ENCODE data around the gene NKIRAS1. TPM values are rescaled to one million over a fixed set of nuclear protein-coding genes. Genes with fewer than 3 reads are reported as not detected.

NKIRAS1 gene
- total and polyA plus RNA-seq, 2 of the 8 experiments (the other 6 are each of a cell fraction or from before 2014, with no cell fraction given): 3.4 to 7.0 TPM

DNA sequence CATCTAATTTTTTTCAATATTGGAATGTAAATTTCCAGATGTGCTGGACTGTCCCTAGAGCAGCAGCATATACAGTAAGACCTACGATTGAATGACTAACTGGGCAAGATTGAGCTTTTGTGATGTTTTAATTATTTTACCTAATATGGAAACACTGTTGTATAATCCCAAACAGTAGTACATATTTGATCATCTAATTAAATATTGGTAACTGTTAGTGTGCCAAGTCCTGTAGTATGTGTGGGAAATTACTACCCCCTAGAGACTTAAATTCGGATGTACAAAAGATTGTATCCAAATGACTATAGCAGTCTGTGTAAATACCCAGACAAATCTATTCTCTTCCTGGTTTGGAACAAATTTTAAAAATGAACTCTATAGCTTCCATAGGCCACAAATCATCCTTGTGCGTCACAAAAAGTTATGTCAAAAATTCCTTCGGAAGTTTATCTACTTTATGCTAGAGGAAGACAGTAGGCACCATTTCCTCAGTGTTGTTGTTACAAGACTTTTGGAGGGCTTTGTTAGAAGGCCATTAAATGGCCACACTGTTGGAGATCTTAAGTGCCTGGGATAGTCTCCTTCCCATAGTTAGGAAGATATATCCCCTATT is 41.6 kb downstream of the NKIRAS1 start:
- no peak for DNase-seq (ENCODE audit: low read depth in 1 of 2, low spot score in 2 of 2)
- peaks cover 0 to 1% (median 0%) of the 10 kb centered on the region in 4 experiments; a peak in 1 of 7 replicates for H3K27me3 ChIP-seq (replicated peaks in 1 of 4; ENCODE audit: control insufficient read depth in 3 of 4, extremely low read depth in 1 of 4, insufficient read depth in 3 of 4, low read length in 3 of 4)
- H3K9me3 ChIP-seq (ENCODE audit: insufficient read depth in 2 of 2, low read depth in 1 of 2, low read length in 1 of 2): peaks cover 9 to 12% of the 10 kb centered on the region in 2 experiments; a peak in 3 of 4 replicates
- no peak overlapping the region for H3K9ac ChIP-seq (replicated peaks in 1 of 4; ENCODE audit: extremely low read depth in 1 of 4, low read depth in 3 of 4, low read length in 3 of 4)
- H2BK5ac ChIP-seq (ENCODE audit: low read depth, low read length): no peak overlapping the region
- peaks cover 0 to 10% of the 10 kb centered on the region in 2 experiments for H4K20me1 ChIP-seq (replicated peaks in 1 of 2; ENCODE audit: control insufficient read depth in 1 of 2, insufficient read depth in 2 of 2, low read length in 2 of 2)
- ChIA-PET POLR2A (ENCODE audit: partially characterized antibody) (interaction anchor here (0.9 to 3.3 kb wide), 2 partner anchors 19 to 42 kb away, joined by 3 to 14 read pairs; partner anchors contain the start of genes NKIRAS1 and RPL15), CTCF (ENCODE audit: partially characterized antibody) (interaction anchor here (0.7 to 5.5 kb wide), 5 partner anchors 9 to 48 kb away, joined by 3 to 34 read pairs (median 8); no protein-coding TSS in a partner anchor)
- no peak overlapping the region for H3K27ac ChIP-seq (ENCODE audit: low read depth, low read length)
- H3K79me2 ChIP-seq (ENCODE audit: control insufficient read depth in 1 of 2, insufficient read depth in 2 of 2, low read length in 2 of 2): peaks cover 3 to 63% of the 10 kb centered on the region in 2 experiments
- no peak overlapping the region for H3K56ac ChIP-seq (replicated peaks; ENCODE audit: insufficient read length, low read depth, low read length)
- H3K23ac ChIP-seq (ENCODE audit: insufficient read length): no peak overlapping the region
- no peak overlapping the region for H3K18ac ChIP-seq (ENCODE audit: extremely low read depth, low read length)
- H2AK5ac ChIP-seq (ENCODE audit: low read depth, low read length): no peak overlapping the region
- H3K4me3 ChIP-seq (ENCODE audit: extremely low read depth in 1 of 4, insufficient read depth in 2 of 4, low read depth in 3 of 4, low read length in 4 of 4): no peak overlapping the region
- H3K23me2 ChIP-seq (ENCODE audit: low read depth, low read length): no peaks in the 10 kb centered on the region
- no peak overlapping the region for H2AFZ ChIP-seq (ENCODE audit: low read length)
- no peak overlapping the region for H4K8ac ChIP-seq (ENCODE audit: extremely low read depth, insufficient read depth, low read length)
- FAIRE-seq: no peak
- H4K91ac ChIP-seq (replicated peaks; ENCODE audit: insufficient read length, low read length): no peak overlapping the region
- peaks cover 0 to 20% (median 8%) of the 10 kb centered on the region in 4 experiments; a peak in 5 of 8 replicates for H3K36me3 ChIP-seq (ENCODE audit: control insufficient read depth in 2 of 4, insufficient read depth in 4 of 4, low read length in 3 of 4)
- no peak overlapping the region for H3K4me2 ChIP-seq (ENCODE audit: insufficient read depth in 1 of 2, low read depth in 2 of 2, low read length in 2 of 2)
- H4K5ac ChIP-seq (ENCODE audit: insufficient read length, low read depth, low read length): no peak overlapping the region
- no peak overlapping the region for H2BK120ac ChIP-seq (replicated peaks; ENCODE audit: low read depth, low read length)
- H2BK20ac ChIP-seq (ENCODE audit: low read length): no peak overlapping the region
- H3K4me1 ChIP-seq (replicated peaks in 1 of 4; ENCODE audit: control insufficient read depth in 3 of 4, insufficient read depth in 4 of 4, low read length in 3 of 4): no peaks in the 10 kb centered on the region; a peak in 2 of 7 replicates
- H3K4ac ChIP-seq (replicated peaks; ENCODE audit: insufficient read length, low read depth, low read length): no peak overlapping the region
- no peak overlapping the region for H2BK12ac ChIP-seq (ENCODE audit: low read depth, low read length)
- no peak overlapping the region for H2BK15ac ChIP-seq (ENCODE audit: low read length)
- H3K14ac ChIP-seq (ENCODE audit: insufficient read length): no peak overlapping the region
- H3K79me1 ChIP-seq (ENCODE audit: low read depth, low read length): no peaks in the 10 kb centered on the region; the same call in 1 of the 2 replicates
- 80% methylated on average over 4 of the region's 4 CpGs; no CpG with 5 or more reads in 1 of the 2 experiments for whole genome bisulfite sequencing, 2 experiments (ENCODE audit: extremely low coverage in 1 of 2, insufficient coverage in 1 of 2, insufficient read length in 1 of 2, insufficient replicate concordance in 2 of 2, low coverage in 1 of 2, low lambda C conversion rate in 2 of 2, missing lambda C conversion rate in 1 of 2)
- TF ChIP-seq CEBPB (IDR thresholded peaks at IDR 0.05; ENCODE audit: low read depth, low read length) (no peak), TCF12 (IDR thresholded peaks at IDR 0.05; ENCODE audit: low read depth, low read length) (no peak), ZNF274 (IDR thresholded peaks at IDR 0.05; ENCODE audit: borderline replicate concordance, extremely low read depth, low read length) (no peak), KDM4A (IDR thresholded peaks at IDR 0.05; ENCODE audit: low read depth, low read length, severe bottlenecking) (no peak), BCL11A (IDR thresholded peaks at IDR 0.05; ENCODE audit: low read depth in 2 of 2, low read length in 2 of 2) (no peak), TBP (IDR thresholded peaks at IDR 0.05; ENCODE audit: low read depth, low read length) (no peak), NANOG (IDR thresholded peaks at IDR 0.05; ENCODE audit: insufficient read depth, low read depth, low read length, poor library complexity, severe bottlenecking) (no peak), RBBP5 (IDR thresholded peaks at IDR 0.05; ENCODE audit: borderline replicate concordance, low read depth, low read length) (no peak), YY1 (IDR thresholded peaks at IDR 0.05; ENCODE audit: low read depth, low read length) (no peak), SAP30 (IDR thresholded peaks at IDR 0.05; ENCODE audit: insufficient read depth, insufficient replicate concordance, low read length) (no peak), SIX5 (IDR thresholded peaks at IDR 0.05; ENCODE audit: low read depth, low read length) (no peak), JUND (IDR thresholded peaks at IDR 0.05; ENCODE audit: low read length) (no peak), JUN (IDR thresholded peaks at IDR 0.05; ENCODE audit: low read depth, low read length) (no peak)

Measured in H1 (cell line).